Measurements from ENCODE around the gene SOCS1. TPM values are rescaled to one million over a fixed set of nuclear protein-coding genes. Genes with fewer than 3 reads are reported as not detected.
A peak's percentile ranks its signal among the peaks of the same experiment; 100 is the strongest.

Gene SOCS1
- total RNA-seq, 1 donor from 2014 or later = 1.6 TPM

DNA sequence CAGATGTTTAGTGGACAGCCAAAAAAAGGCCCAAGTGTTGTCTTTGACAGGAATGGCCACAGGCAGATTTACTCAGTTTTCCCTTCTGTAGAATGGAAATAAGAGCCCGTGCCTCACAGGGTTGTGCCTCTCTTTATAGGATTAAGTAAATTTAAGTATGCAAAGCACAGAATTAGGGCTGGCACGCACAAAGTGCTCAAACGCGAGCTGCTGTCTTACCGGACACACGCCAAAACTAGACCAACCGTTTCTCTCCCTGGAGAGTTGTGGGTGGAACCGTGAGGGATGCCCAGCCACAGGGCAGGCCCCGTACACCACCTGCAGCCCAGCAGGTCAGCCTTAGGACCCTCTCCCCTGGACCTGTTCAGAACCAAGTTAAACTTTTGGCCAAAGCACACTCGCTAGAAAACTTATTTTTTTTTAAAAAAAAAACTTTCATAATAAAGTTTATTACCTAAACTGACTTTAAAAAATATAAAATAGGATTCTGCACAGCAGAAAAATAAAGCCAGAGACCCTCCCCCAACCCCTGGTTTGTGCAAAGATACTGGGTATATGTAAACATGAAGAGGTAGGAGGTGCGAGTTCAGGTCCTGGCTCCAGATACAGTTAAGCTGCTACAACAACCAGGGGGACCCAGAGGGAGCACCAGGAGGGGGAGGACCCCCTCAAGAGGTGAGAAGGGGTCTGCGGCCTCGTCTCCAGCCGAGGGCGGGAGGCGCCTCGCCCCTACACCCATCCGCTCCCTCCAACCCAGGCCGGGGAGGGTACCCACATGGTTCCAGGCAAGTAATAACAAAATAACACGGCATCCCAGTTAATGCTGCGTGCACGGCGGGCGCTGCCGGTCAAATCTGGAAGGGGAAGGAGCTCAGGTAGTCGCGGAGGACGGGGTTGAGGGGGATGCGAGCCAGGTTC is 1.8 kb downstream of the SOCS1 start:
- TF ChIP-seq EZH2phosphoT487 (IDR thresholded peaks at IDR 0.05) (no peak), EZH2 (IDR thresholded peaks at IDR 0.05) (no peak)
- TF ChIP-seq, protein P1, sequence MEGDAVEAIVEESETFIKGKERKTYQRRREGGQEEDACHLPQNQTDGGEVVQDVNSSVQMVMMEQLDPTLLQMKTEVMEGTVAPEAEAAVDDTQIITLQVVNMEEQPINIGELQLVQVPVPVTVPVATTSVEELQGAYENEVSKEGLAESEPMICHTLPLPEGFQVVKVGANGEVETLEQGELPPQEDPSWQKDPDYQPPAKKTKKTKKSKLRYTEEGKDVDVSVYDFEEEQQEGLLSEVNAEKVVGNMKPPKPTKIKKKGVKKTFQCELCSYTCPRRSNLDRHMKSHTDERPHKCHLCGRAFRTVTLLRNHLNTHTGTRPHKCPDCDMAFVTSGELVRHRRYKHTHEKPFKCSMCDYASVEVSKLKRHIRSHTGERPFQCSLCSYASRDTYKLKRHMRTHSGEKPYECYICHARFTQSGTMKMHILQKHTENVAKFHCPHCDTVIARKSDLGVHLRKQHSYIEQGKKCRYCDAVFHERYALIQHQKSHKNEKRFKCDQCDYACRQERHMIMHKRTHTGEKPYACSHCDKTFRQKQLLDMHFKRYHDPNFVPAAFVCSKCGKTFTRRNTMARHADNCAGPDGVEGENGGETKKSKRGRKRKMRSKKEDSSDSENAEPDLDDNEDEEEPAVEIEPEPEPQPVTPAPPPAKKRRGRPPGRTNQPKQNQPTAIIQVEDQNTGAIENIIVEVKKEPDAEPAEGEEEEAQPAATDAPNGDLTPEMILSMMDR (IDR thresholded peaks at IDR 0.05) = no peak
- Histone ChIP-seq H2AFZ (replicated peaks) (peak overlapping the region; percentile 89), H3K9me3 (ENCODE audit: low read depth) (no peaks in the 10 kb centered on the region), H3K27me3 (peaks cover 28% of the 10 kb centered on the region), H3K36me3 (no peaks in the 10 kb centered on the region), H3K9ac (no peak overlapping the region), H4K20me1 (ENCODE audit: low read depth) (peaks cover 15% of the 10 kb centered on the region), H3K4me1 (peaks cover 9% of the 10 kb centered on the region), H3K4me2 (peak overlapping the region; percentile 86), H3K79me2 (ENCODE audit: low read depth) (no peaks in the 10 kb centered on the region), H3F3A (ENCODE audit: low read depth) (peaks cover 6% of the 10 kb centered on the region), H3K4me3 (peak overlapping the region; percentile 53), H3K27ac (no peak overlapping the region)
- no peak for DNase-seq (ENCODE audit: low spot score)
- Mint-ChIP-seq H3K4me1 (peaks cover 11% of the 10 kb centered on the region), H3K4me3 (peak overlapping the region; percentile 83), H3K27me3 (ENCODE audit: insufficient read depth, low read depth) (peaks cover 8% of the 10 kb centered on the region), H3K36me3 (no peaks in the 10 kb centered on the region), H3K27ac (no peak overlapping the region), H3K9me3 (no peaks in the 10 kb centered on the region)

DNA sequence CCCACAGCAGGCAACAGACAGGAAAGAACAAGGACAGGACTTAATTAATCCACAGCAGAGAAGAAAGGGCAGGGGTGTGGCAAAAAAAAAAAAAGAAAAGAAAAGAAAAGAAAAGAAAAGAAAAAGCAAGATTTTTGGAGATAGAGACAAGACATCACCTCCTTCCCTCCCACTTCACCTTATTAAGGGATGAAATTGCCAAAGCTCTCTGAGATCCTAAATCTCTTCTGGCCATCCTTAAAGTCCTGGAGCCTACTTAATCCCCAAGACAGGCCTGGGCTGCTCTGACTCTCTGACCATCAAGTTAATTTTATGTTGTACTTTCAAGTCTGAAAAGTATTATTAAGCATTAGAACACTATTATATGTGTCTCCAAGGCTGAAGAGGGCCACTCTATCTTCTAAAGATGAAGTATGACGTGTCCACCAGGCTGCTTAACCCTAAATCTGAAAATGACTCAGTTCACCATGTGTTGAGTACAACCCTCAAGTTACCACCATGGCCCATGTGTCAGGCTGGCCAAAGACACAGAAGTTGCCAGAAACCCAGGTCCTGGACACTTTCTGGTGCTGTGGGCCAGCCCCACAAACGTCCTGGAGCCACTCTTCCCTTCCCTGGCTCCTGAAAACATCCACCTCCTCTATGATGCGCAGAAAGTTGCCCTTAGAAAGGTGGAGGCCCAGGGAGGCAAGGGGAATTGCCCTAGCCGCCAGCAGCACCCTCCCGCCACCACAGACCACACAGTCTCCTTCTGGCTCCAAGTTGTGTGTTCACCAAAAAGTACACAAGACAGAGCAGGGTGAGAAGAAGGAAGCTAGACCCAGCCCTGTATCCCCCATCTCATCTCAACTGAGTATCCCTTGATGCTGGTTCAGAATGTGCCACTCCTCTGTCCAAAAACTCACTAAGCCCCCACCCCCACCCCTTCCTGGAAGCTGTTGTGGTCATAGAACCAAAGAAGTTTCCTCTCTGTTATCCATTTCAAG is 2.7 kb downstream of the SOCS1 start:
- DNase-seq (ENCODE audit: low spot score) = no peak
- Mint-ChIP-seq H3K36me3 (no peaks in the 10 kb centered on the region), H3K27ac (no peak overlapping the region), H3K27me3 (ENCODE audit: insufficient read depth, low read depth) (peaks cover 8% of the 10 kb centered on the region), H3K9me3 (no peaks in the 10 kb centered on the region), H3K4me3 (peak overlapping the region; percentile 67), H3K4me1 (peaks cover 11% of the 10 kb centered on the region)
- no peak overlapping the region for H2AFZ ChIP-seq (replicated peaks)
- TF ChIP-seq EZH2phosphoT487 (IDR thresholded peaks at IDR 0.05) (no peak), EZH2 (IDR thresholded peaks at IDR 0.05) (no peak)
- TF ChIP-seq, protein P1 (IDR thresholded peaks at IDR 0.05) = no peak
- peaks cover 28% of the 10 kb centered on the region for H3K27me3 ChIP-seq
- H4K20me1 ChIP-seq (ENCODE audit: low read depth) = peaks cover 15% of the 10 kb centered on the region
- no peaks in the 10 kb centered on the region for H3K9me3 ChIP-seq (ENCODE audit: low read depth)
- peaks cover 6% of the 10 kb centered on the region for H3F3A ChIP-seq (ENCODE audit: low read depth)
- no peaks in the 10 kb centered on the region for H3K79me2 ChIP-seq (ENCODE audit: low read depth)
- H3K36me3 ChIP-seq = no peaks in the 10 kb centered on the region
- no peak overlapping the region for H3K27ac ChIP-seq
- no peak overlapping the region for H3K4me3 ChIP-seq
- peaks cover 9% of the 10 kb centered on the region for H3K4me1 ChIP-seq
- H3K9ac ChIP-seq = no peak overlapping the region
- no peak overlapping the region for H3K4me2 ChIP-seq

DNA sequence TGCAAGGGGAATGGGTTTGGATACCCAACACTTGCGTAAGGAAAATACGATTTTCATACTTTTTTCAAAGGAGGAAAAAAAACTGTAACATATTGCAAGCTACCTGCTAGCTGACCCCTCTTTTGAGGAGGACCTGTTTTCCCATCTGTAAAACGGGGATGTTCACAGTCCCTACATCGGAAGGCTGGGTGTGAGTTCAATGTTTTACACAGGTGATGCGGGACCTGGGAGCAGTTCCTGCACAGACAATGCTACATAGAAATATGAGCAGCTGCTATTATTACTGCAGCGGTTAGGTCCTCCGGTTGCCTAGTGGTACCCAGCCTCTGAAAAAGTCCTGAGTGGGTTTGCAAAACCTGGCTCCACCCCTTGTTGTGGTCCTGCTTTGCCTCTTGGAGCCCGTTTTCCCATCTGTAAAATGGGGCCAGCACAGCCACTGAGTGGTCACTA is 3.5 kb downstream of the SOCS1 start:
- TF ChIP-seq EZH2phosphoT487 (IDR thresholded peaks at IDR 0.05) = no peak
- TF ChIP-seq, protein P1 (IDR thresholded peaks at IDR 0.05) = no peak
- no peak for TF ChIP-seq EZH2 (IDR thresholded peaks at IDR 0.05)
- no peak overlapping the region for H3K27ac Mint-ChIP-seq
- no peak overlapping the region for H3K4me3 Mint-ChIP-seq
- Histone ChIP-seq H4K20me1 (ENCODE audit: low read depth) (peaks cover 15% of the 10 kb centered on the region), H3F3A (ENCODE audit: low read depth) (peaks cover 6% of the 10 kb centered on the region), H3K27me3 (peaks cover 28% of the 10 kb centered on the region), H3K4me1 (peaks cover 9% of the 10 kb centered on the region), H3K27ac (no peak overlapping the region), H3K79me2 (ENCODE audit: low read depth) (no peaks in the 10 kb centered on the region), H3K9ac (no peak overlapping the region), H3K4me2 (no peak overlapping the region), H3K9me3 (ENCODE audit: low read depth) (no peaks in the 10 kb centered on the region), H2AFZ (replicated peaks) (no peak overlapping the region), H3K4me3 (no peak overlapping the region), H3K36me3 (no peaks in the 10 kb centered on the region)
- H3K27me3 Mint-ChIP-seq (ENCODE audit: insufficient read depth, low read depth) = peaks cover 8% of the 10 kb centered on the region
- H3K36me3 Mint-ChIP-seq = no peaks in the 10 kb centered on the region
- no peaks in the 10 kb centered on the region for H3K9me3 Mint-ChIP-seq
- peaks cover 11% of the 10 kb centered on the region for H3K4me1 Mint-ChIP-seq
- no peak for DNase-seq (ENCODE audit: low spot score)

Measured in neural progenitor cell (in vitro differentiated cells).